ENCODE measurements around the gene POLR1C. TPM values are rescaled to one million over a fixed set of nuclear protein-coding genes. Genes with fewer than 3 reads are reported as not detected.
"Not testable (repeated sequence)": the region's sequence is repeated elsewhere in the genome, so short reads cannot be mapped to it uniquely, and the experiment has no call there.

Gene POLR1C
- total RNA-seq, 4 donors from 2014 or later, result 7.4 to 24.7 (median 15.5) TPM

GRCh38 chr6:43544461-43544860 is 27.6 kb downstream of the POLR1C start:
- no peaks in the 10 kb centered on the region for H3K27me3 ChIP-seq
- intact Hi-C loops (cut with DNase I; ENCODE audit: low total_unique reads) (no loop called here), in situ Hi-C loops (cut with MboI; ENCODE audit: low pct_ligation_motif_present in 1 of 4, low pct_unique_long_range_greater_than_20kb in 1 of 4, low sequenced_read_pairs in 3 of 4) (no loop called here)
- 73 to 77% methylated on average over 4 of the region's 4 CpGs for WGBS, 2 donors (ENCODE audit: low coverage in 1 of 2)
- H3K27ac ChIP-seq, result no peak overlapping the region
- H3K9me3 ChIP-seq, result no peaks in the 10 kb centered on the region
- H3K36me3 ChIP-seq, result peaks cover 0 to 55% (median 21%) of the 10 kb centered on the region in 4 donors
- no peaks in the 10 kb centered on the region for H3K4me1 ChIP-seq
- no peak for DNase-seq
- TF ChIP-seq, protein P1, sequence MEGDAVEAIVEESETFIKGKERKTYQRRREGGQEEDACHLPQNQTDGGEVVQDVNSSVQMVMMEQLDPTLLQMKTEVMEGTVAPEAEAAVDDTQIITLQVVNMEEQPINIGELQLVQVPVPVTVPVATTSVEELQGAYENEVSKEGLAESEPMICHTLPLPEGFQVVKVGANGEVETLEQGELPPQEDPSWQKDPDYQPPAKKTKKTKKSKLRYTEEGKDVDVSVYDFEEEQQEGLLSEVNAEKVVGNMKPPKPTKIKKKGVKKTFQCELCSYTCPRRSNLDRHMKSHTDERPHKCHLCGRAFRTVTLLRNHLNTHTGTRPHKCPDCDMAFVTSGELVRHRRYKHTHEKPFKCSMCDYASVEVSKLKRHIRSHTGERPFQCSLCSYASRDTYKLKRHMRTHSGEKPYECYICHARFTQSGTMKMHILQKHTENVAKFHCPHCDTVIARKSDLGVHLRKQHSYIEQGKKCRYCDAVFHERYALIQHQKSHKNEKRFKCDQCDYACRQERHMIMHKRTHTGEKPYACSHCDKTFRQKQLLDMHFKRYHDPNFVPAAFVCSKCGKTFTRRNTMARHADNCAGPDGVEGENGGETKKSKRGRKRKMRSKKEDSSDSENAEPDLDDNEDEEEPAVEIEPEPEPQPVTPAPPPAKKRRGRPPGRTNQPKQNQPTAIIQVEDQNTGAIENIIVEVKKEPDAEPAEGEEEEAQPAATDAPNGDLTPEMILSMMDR (IDR thresholded peaks at IDR 0.05), result no peak
- TF ChIP-seq EP300 (IDR thresholded peaks at IDR 0.05; ENCODE audit: low read depth), result no peak
- TF ChIP-seq POLR2AphosphoS5 (IDR thresholded peaks at IDR 0.05), result no peak
- no peak for TF ChIP-seq POLR2A (IDR thresholded peaks at IDR 0.05)
- H3K4me3 ChIP-seq, result no peak overlapping the region

GRCh38 chr6:43547222-43547621 is 30.3 kb downstream of the POLR1C start:
- Histone ChIP-seq H3K4me1 (no peaks in the 10 kb centered on the region), H3K27ac (no peak overlapping the region), H3K36me3 (peaks cover 0 to 77% (median 25%) of the 10 kb centered on the region in 4 donors), H3K9me3 (no peaks in the 10 kb centered on the region), H3K27me3 (no peaks in the 10 kb centered on the region), H3K4me3 (no peak overlapping the region)
- DNase-seq, result no peak
- in situ Hi-C loops (cut with MboI; ENCODE audit: low pct_ligation_motif_present in 1 of 4, low pct_unique_long_range_greater_than_20kb in 1 of 4, low sequenced_read_pairs in 3 of 4), result no loop called here
- 84 to 90% methylated on average over 2 to 3 of the region's 3 CpGs for WGBS, 2 donors (ENCODE audit: low coverage in 1 of 2)
- intact Hi-C loops (cut with DNase I; ENCODE audit: low total_unique reads), result no loop called here
- TF ChIP-seq, protein P1 (IDR thresholded peaks at IDR 0.05), result no peak
- TF ChIP-seq EP300 (IDR thresholded peaks at IDR 0.05; ENCODE audit: low read depth) (no peak), POLR2A (IDR thresholded peaks at IDR 0.05) (no peak), POLR2AphosphoS5 (IDR thresholded peaks at IDR 0.05) (no peak)

GRCh38 chr6:43557620-43558019 is 40.7 kb downstream of the POLR1C start:
- H3K36me3 ChIP-seq, result peaks cover 0 to 85% (median 34%) of the 10 kb centered on the region in 4 donors
- intact Hi-C loops (cut with DNase I; ENCODE audit: low total_unique reads); H3K27me3 ChIP-seq; H3K9me3 ChIP-seq; in situ Hi-C loops (cut with MboI; ENCODE audit: low pct_ligation_motif_present in 1 of 4, low pct_unique_long_range_greater_than_20kb in 1 of 4, low sequenced_read_pairs in 3 of 4); H3K4me1 ChIP-seq; H3K27ac ChIP-seq; DNase-seq; H3K4me3 ChIP-seq: not testable (repeated sequence)
- 82 to 94% methylated on average over 2 to 7 of the region's 7 CpGs for WGBS, 2 donors (ENCODE audit: low coverage in 1 of 2)

GRCh38 chr6:43559328-43559727 is 42.4 kb downstream of the POLR1C start:
- intact Hi-C loops (cut with DNase I; ENCODE audit: low total_unique reads), result no loop called here
- no peak overlapping the region for H3K27ac ChIP-seq
- no peaks in the 10 kb centered on the region for H3K4me1 ChIP-seq
- TF ChIP-seq, protein P1 (IDR thresholded peaks at IDR 0.05), result no peak
- TF ChIP-seq POLR2A (IDR thresholded peaks at IDR 0.05) (no peak), POLR2AphosphoS5 (IDR thresholded peaks at IDR 0.05) (no peak), EP300 (IDR thresholded peaks at IDR 0.05; ENCODE audit: low read depth) (no peak)
- DNase-seq, result no peak
- no peaks in the 10 kb centered on the region for H3K27me3 ChIP-seq
- no peaks in the 10 kb centered on the region for H3K9me3 ChIP-seq
- no peak overlapping the region for H3K4me3 ChIP-seq
- H3K36me3 ChIP-seq, result peaks cover 0 to 81% (median 32%) of the 10 kb centered on the region in 4 donors
- in situ Hi-C loops (cut with MboI; ENCODE audit: low pct_ligation_motif_present in 1 of 4, low pct_unique_long_range_greater_than_20kb in 1 of 4, low sequenced_read_pairs in 3 of 4), result no loop called here

GRCh38 chr6:43570876-43571441 is 54.1 kb downstream of the POLR1C start:
- TF ChIP-seq, protein P1 (IDR thresholded peaks at IDR 0.05), result no peak
- no peak for TF ChIP-seq EP300 (IDR thresholded peaks at IDR 0.05; ENCODE audit: low read depth)
- TF ChIP-seq POLR2AphosphoS5 (IDR thresholded peaks at IDR 0.05), result no peak
- TF ChIP-seq POLR2A (IDR thresholded peaks at IDR 0.05), result no peak
- peaks cover 0 to 47% (median 18%) of the 10 kb centered on the region in 4 donors for H3K36me3 ChIP-seq
- WGBS, 2 donors (ENCODE audit: low coverage in 1 of 2), result 75 to 87% methylated on average over 5 of the region's 5 CpGs

More at GRCh38 chr6:43570876-43571441, 54.1 kb downstream of the POLR1C start:
- intact Hi-C loops (cut with DNase I; ENCODE audit: low total_unique reads), result no loop called here
- Histone ChIP-seq H3K4me3 (no peak overlapping the region), H3K4me1 (peaks cover 4 to 14% (median 8%) of the 10 kb centered on the region in 4 donors), H3K27ac (no peak overlapping the region), H3K9me3 (no peaks in the 10 kb centered on the region), H3K27me3 (no peaks in the 10 kb centered on the region)
- no peak for DNase-seq
- in situ Hi-C loops (cut with MboI; ENCODE audit: low pct_ligation_motif_present in 1 of 4, low pct_unique_long_range_greater_than_20kb in 1 of 4, low sequenced_read_pairs in 3 of 4), result no loop called here

Measured in transverse colon (tissue), 4 donors.